ENCODE data around the gene NT5C.
"Not testable (repeated sequence)": the region's sequence is repeated elsewhere in the genome, so short reads cannot be mapped to it uniquely, and the experiment has no call there.

Gene NT5C

DNA sequence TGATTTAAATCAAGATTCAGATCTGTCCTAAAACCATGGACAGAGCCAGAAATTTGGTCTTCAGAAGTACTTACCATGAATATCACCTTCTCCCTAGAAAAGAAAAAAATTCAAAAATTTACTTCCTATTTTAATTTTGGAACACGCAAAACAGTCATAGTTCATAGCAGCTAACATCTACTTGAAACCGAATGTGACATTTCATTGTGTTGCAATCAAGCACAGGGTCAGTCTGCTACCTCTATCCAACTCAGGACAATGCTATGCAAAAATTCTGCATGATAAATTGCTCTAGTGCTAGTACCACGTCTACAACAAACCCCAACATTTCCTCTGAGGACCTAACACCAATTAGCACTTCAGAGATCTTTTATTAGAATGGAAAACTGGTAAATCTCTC lies 15.1 kb upstream of the NT5C start:
- Histone ChIP-seq H3K9me3 (ENCODE audit: control insufficient read depth, low read length) (no peaks in the 10 kb centered on the region), H3K4me3 (ENCODE audit: extremely low read depth, insufficient read depth, low read length, poor library complexity, severe bottlenecking) (no peak overlapping the region), H3K36me3 (ENCODE audit: control insufficient read depth, insufficient read depth, low read length) (peaks cover 86% of the 10 kb centered on the region), H3K4me1 (ENCODE audit: control insufficient read depth, insufficient read depth, low read length, poor library complexity, severe bottlenecking) (peaks cover 2% of the 10 kb centered on the region), H3K27ac (ENCODE audit: low read depth, low read length, severe bottlenecking) (no peak overlapping the region)
- WGBS, 2 experiments (ENCODE audit: insufficient coverage in 2 of 2), result 91 to 100% methylated on average over 2 of the region's 3 CpGs

- H3K27ac ChIP-seq (ENCODE audit: low read depth, low read length, severe bottlenecking), result no peak overlapping the region
- peaks cover 94% of the 10 kb centered on the region for H3K36me3 ChIP-seq (ENCODE audit: control insufficient read depth, insufficient read depth, low read length)
- H3K4me3 ChIP-seq (ENCODE audit: extremely low read depth, insufficient read depth, low read length, poor library complexity, severe bottlenecking), result no peak overlapping the region
- H3K9me3 ChIP-seq (ENCODE audit: control insufficient read depth, low read length), result no peaks in the 10 kb centered on the region
- WGBS, 2 experiments (ENCODE audit: insufficient coverage in 2 of 2), result 96 to 98% methylated on average over 7 of the region's 11 CpGs
- peaks cover 2% of the 10 kb centered on the region for H3K4me1 ChIP-seq (ENCODE audit: control insufficient read depth, insufficient read depth, low read length, poor library complexity, severe bottlenecking)
Measured at GRCh38 chr17:75144816-75145512, 13.4 kb upstream of the NT5C start.

DNA sequence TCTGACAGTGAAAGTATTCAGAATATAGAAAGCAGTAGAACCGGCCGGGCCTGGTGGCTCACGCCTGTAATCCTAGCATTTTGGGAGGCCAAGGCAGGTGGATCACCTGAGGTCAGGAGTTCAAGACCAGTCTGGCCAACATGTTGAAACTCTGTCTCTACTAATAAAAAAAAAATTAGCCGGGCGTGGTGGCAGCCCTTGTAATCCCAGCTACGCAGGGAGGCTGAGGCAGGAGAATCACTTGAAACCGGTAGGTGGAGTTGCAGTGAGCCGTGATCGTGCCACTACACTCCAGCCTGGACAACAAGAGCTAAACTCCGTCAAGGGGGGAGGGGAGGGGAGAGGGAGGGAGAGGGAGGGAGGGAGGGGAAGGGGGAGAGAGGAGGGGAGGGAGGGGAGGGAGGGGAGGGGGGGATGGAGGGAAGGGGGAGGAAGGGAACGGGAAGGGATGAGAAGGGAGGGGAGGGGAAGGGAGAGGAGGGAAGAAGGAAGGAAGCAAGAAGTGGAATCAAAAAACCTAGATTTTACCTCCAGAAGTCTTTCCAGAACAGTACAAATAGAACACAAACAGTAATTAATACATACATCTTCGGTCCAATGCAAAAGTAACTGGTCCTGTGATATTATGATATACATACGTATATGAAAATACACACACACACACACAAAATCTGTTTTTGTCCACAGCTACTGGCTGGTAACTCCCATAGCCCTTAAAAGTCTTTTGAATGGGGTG lies 10.9 kb upstream of the NT5C start:
- peaks cover 93% of the 10 kb centered on the region for H3K36me3 ChIP-seq (ENCODE audit: control insufficient read depth, insufficient read depth, low read length)
- peaks cover 2% of the 10 kb centered on the region for H3K4me1 ChIP-seq (ENCODE audit: control insufficient read depth, insufficient read depth, low read length, poor library complexity, severe bottlenecking)
- no peak overlapping the region for H3K27ac ChIP-seq (ENCODE audit: low read depth, low read length, severe bottlenecking)
- WGBS, 2 experiments (ENCODE audit: insufficient coverage in 2 of 2), result 92 to 100% methylated on average over 3 to 7 of the region's 13 CpGs
- no peak overlapping the region for H3K4me3 ChIP-seq (ENCODE audit: extremely low read depth, insufficient read depth, low read length, poor library complexity, severe bottlenecking)
- H3K9me3 ChIP-seq (ENCODE audit: control insufficient read depth, low read length), result no peaks in the 10 kb centered on the region

GRCh38 chr17:75138519-75138918 lies 7.0 kb upstream of the NT5C start:
- peaks cover 6% of the 10 kb centered on the region for H3K4me1 ChIP-seq (ENCODE audit: control insufficient read depth, insufficient read depth, low read length, poor library complexity, severe bottlenecking)
- peaks cover 82% of the 10 kb centered on the region for H3K36me3 ChIP-seq (ENCODE audit: control insufficient read depth, insufficient read depth, low read length)
- 95 to 100% methylated on average over 4 to 5 of the region's 5 CpGs for WGBS, 2 experiments (ENCODE audit: insufficient coverage in 2 of 2)
- no peaks in the 10 kb centered on the region for H3K9me3 ChIP-seq (ENCODE audit: control insufficient read depth, low read length)
- H3K27ac ChIP-seq (ENCODE audit: low read depth, low read length, severe bottlenecking), result no peak overlapping the region
- H3K4me3 ChIP-seq (ENCODE audit: extremely low read depth, insufficient read depth, low read length, poor library complexity, severe bottlenecking), result no peak overlapping the region

- not testable (repeated sequence) for H3K4me1 ChIP-seq (ENCODE audit: control insufficient read depth, insufficient read depth, low read length, poor library complexity, severe bottlenecking); H3K9me3 ChIP-seq (ENCODE audit: control insufficient read depth, low read length); H3K4me3 ChIP-seq (ENCODE audit: extremely low read depth, insufficient read depth, low read length, poor library complexity, severe bottlenecking); H3K27ac ChIP-seq (ENCODE audit: low read depth, low read length, severe bottlenecking)
- WGBS, 2 experiments (ENCODE audit: insufficient coverage in 2 of 2), result 94 to 98% methylated on average over 5 to 8 of the region's 9 CpGs
- H3K36me3 ChIP-seq (ENCODE audit: control insufficient read depth, insufficient read depth, low read length), result peaks cover 75% of the 10 kb centered on the region
Measured at GRCh38 chr17:75137762-75138161, 6.2 kb upstream of the NT5C start.

DNA sequence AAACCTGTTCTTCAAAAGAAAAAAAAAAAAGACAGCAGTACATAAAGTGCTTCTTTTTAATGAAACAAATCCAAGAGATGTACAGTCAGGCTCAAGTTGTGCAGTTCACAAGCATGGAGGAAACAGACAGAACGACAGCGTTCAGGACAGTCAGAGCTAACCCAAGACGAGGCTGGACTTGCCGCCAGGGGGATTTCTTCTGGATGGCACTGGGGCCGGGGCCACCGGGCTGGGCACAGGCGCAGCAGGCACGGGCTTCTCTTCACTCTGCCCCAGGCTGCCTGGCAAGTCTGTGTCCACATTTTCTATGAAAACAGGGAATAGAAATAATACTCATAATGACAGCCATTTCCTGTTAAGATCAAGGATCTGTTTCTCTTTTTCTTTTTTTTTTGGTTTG lies 4.4 kb upstream of the NT5C start:
- H3K4me1 ChIP-seq (ENCODE audit: control insufficient read depth, insufficient read depth, low read length, poor library complexity, severe bottlenecking), result peaks cover 6% of the 10 kb centered on the region
- peaks cover 59% of the 10 kb centered on the region for H3K36me3 ChIP-seq (ENCODE audit: control insufficient read depth, insufficient read depth, low read length)
- H3K9me3 ChIP-seq (ENCODE audit: control insufficient read depth, low read length), result no peaks in the 10 kb centered on the region
- H3K27ac ChIP-seq (ENCODE audit: low read depth, low read length, severe bottlenecking), result peak overlapping the region; percentile 29
- H3K4me3 ChIP-seq (ENCODE audit: extremely low read depth, insufficient read depth, low read length, poor library complexity, severe bottlenecking), result no peak overlapping the region
- WGBS, 2 experiments (ENCODE audit: insufficient coverage in 2 of 2), result 94 to 97% methylated on average over 4 to 8 of the region's 8 CpGs

- peak overlapping the region; percentile 36 for H3K27ac ChIP-seq (ENCODE audit: low read depth, low read length, severe bottlenecking)
- no peaks in the 10 kb centered on the region for H3K9me3 ChIP-seq (ENCODE audit: control insufficient read depth, low read length)
- peaks cover 56% of the 10 kb centered on the region for H3K36me3 ChIP-seq (ENCODE audit: control insufficient read depth, insufficient read depth, low read length)
- H3K4me3 ChIP-seq (ENCODE audit: extremely low read depth, insufficient read depth, low read length, poor library complexity, severe bottlenecking), result no peak overlapping the region
- H3K4me1 ChIP-seq (ENCODE audit: control insufficient read depth, insufficient read depth, low read length, poor library complexity, severe bottlenecking), result peaks cover 7% of the 10 kb centered on the region
- 97% methylated on average over 3 to 4 of the region's 5 CpGs for WGBS, 2 experiments (ENCODE audit: insufficient coverage in 2 of 2)
Measured at GRCh38 chr17:75135452-75135851, 3.9 kb upstream of the NT5C start.

GRCh38 chr17:75133607-75134347 lies 2.2 kb upstream of the NT5C start:
- not testable (repeated sequence) for H3K4me3 ChIP-seq (ENCODE audit: extremely low read depth, insufficient read depth, low read length, poor library complexity, severe bottlenecking); H3K27ac ChIP-seq (ENCODE audit: low read depth, low read length, severe bottlenecking); H3K9me3 ChIP-seq (ENCODE audit: control insufficient read depth, low read length)
- WGBS, 2 experiments (ENCODE audit: insufficient coverage in 2 of 2), result 87 to 93% methylated on average over 6 to 10 of the region's 14 CpGs
- H3K4me1 ChIP-seq (ENCODE audit: control insufficient read depth, insufficient read depth, low read length, poor library complexity, severe bottlenecking), result peaks cover 14% of the 10 kb centered on the region
- H3K36me3 ChIP-seq (ENCODE audit: control insufficient read depth, insufficient read depth, low read length), result peaks cover 56% of the 10 kb centered on the region

- Histone ChIP-seq H3K27ac (ENCODE audit: low read depth, low read length, severe bottlenecking) (no peak overlapping the region), H3K4me3 (ENCODE audit: extremely low read depth, insufficient read depth, low read length, poor library complexity, severe bottlenecking) (no peak overlapping the region), H3K4me1 (ENCODE audit: control insufficient read depth, insufficient read depth, low read length, poor library complexity, severe bottlenecking) (peaks cover 14% of the 10 kb centered on the region), H3K9me3 (ENCODE audit: control insufficient read depth, low read length) (no peaks in the 10 kb centered on the region), H3K36me3 (ENCODE audit: control insufficient read depth, insufficient read depth, low read length) (peaks cover 49% of the 10 kb centered on the region)
- WGBS, 2 experiments (ENCODE audit: insufficient coverage in 2 of 2), result 72% methylated on average over 2 of the region's 3 CpGs; no CpG with 5 or more reads in 1 of the 2 experiments
Measured at GRCh38 chr17:75133001-75133400, 1.5 kb upstream of the NT5C start.

- not testable (repeated sequence) for H3K9me3 ChIP-seq (ENCODE audit: control insufficient read depth, low read length)
- Histone ChIP-seq H3K4me3 (ENCODE audit: extremely low read depth, insufficient read depth, low read length, poor library complexity, severe bottlenecking) (peak overlapping the region; percentile 86), H3K4me1 (ENCODE audit: control insufficient read depth, insufficient read depth, low read length, poor library complexity, severe bottlenecking) (peaks cover 14% of the 10 kb centered on the region), H3K27ac (ENCODE audit: low read depth, low read length, severe bottlenecking) (peak overlapping the region; percentile 89), H3K36me3 (ENCODE audit: control insufficient read depth, insufficient read depth, low read length) (peaks cover 44% of the 10 kb centered on the region)
- WGBS, 2 experiments (ENCODE audit: insufficient coverage in 2 of 2), result 94 to 95% methylated on average over 35 to 36 of the region's 40 CpGs
Measured at GRCh38 chr17:75132018-75133000, 767 bp upstream of the NT5C start.
